Activated CD8-positive, alpha-beta memory T cell treated with anti-CD3 and anti-CD28 coated beads, Interleukin-2, amount 50 U/mL, for 4 hours (primary cell): Measurements from ENCODE around the gene WEE2.

Experiments used
- DNase-seq: peaks from one replicate; pipeline ENCODE4 v3.0.0-alpha.2; 2020

Gene WEE2

GRCh38 chr7:141691961-141692360 is 16.2 kb upstream of the WEE2 start:
- DNase-seq: no peak

GRCh38 chr7:141693082-141693481 is 15.1 kb upstream of the WEE2 start:
- no peak for DNase-seq

- no peak for DNase-seq
Observed at GRCh38 chr7:141695803-141696289, 12.3 kb upstream of the WEE2 start.

- DNase-seq: no peak
Observed at GRCh38 chr7:141696348-141696747, 11.8 kb upstream of the WEE2 start.

GRCh38 chr7:141697211-141697871 is 10.8 kb upstream of the WEE2 start:
- DNase-seq: no peak

- no peak for DNase-seq
Observed at GRCh38 chr7:141698247-141699015, 9.7 kb upstream of the WEE2 start.

- no peak for DNase-seq
Observed at GRCh38 chr7:141699860-141700259, 8.3 kb upstream of the WEE2 start.

- no peak for DNase-seq
Observed at GRCh38 chr7:141700296-141700847, 7.8 kb upstream of the WEE2 start.

- DNase-seq: peak; percentile 19
Observed at GRCh38 chr7:141700848-141701371, 7.2 kb upstream of the WEE2 start.

- DNase-seq: peak; percentile 64
Observed at GRCh38 chr7:141701489-141702046, 6.6 kb upstream of the WEE2 start.

- peak; percentile 52 for DNase-seq
Observed at GRCh38 chr7:141702047-141702567, 6.0 kb upstream of the WEE2 start, which contains the start of gene DENND11. Gene DENND11 (minus strand): TSS chr7:141702166. CDS start chr7:141702153, 13 bp downstream.

- DNase-seq: no peak
Observed at GRCh38 chr7:141702892-141703291, 5.3 kb upstream of the WEE2 start.

GRCh38 chr7:141704112-141704511 is 4.0 kb upstream of the WEE2 start:
- no peak for DNase-seq

- DNase-seq: no peak
Observed at GRCh38 chr7:141704741-141705140, 3.4 kb upstream of the WEE2 start.

GRCh38 chr7:141706239-141707064 is 1.7 kb upstream of the WEE2 start:
- DNase-seq: no peak

GRCh38 chr7:141709318-141709717 is 1.2 kb downstream of the WEE2 start:
- DNase-seq: no peak

GRCh38 chr7:141709749-141710148 is 1.6 kb downstream of the WEE2 start:
- DNase-seq: no peak

GRCh38 chr7:141710301-141710700 is 2.1 kb downstream of the WEE2 start:
- DNase-seq: no peak

- no peak for DNase-seq
Observed at GRCh38 chr7:141712603-141713255, 4.6 kb downstream of the WEE2 start.

GRCh38 chr7:141713890-141714289 is 5.7 kb downstream of the WEE2 start:
- DNase-seq: no peak

GRCh38 chr7:141714571-141714970 is 6.4 kb downstream of the WEE2 start:
- DNase-seq: no peak

GRCh38 chr7:141715018-141715417 is 6.9 kb downstream of the WEE2 start:
- DNase-seq: no peak
